Breast epithelium (tissue), 3 donors: ENCODE data around the gene FAM53A.

Experiments used
- POLR2AphosphoS5 ChIP-seq, 3 donors: sonication (generic); formaldehyde crosslinking; IDR thresholded peaks; one replicate each; pipeline ENCODE4 v1.6.1; 2017; ENCODE audit warnings: antibody characterized with exemption in 3 of 3
- TF ChIP-seq, protein P1 (sequence below), 3 donors: fragments of 450-650 bp; IDR thresholded peaks; one replicate each; pipeline ENCODE4 v1.5.1; 2016 to 2017; ENCODE audit warnings: antibody characterized with exemption in 3 of 3, mild to moderate bottlenecking in 3 of 3, moderate library complexity in 3 of 3

- TF ChIP-seq, protein P1, sequence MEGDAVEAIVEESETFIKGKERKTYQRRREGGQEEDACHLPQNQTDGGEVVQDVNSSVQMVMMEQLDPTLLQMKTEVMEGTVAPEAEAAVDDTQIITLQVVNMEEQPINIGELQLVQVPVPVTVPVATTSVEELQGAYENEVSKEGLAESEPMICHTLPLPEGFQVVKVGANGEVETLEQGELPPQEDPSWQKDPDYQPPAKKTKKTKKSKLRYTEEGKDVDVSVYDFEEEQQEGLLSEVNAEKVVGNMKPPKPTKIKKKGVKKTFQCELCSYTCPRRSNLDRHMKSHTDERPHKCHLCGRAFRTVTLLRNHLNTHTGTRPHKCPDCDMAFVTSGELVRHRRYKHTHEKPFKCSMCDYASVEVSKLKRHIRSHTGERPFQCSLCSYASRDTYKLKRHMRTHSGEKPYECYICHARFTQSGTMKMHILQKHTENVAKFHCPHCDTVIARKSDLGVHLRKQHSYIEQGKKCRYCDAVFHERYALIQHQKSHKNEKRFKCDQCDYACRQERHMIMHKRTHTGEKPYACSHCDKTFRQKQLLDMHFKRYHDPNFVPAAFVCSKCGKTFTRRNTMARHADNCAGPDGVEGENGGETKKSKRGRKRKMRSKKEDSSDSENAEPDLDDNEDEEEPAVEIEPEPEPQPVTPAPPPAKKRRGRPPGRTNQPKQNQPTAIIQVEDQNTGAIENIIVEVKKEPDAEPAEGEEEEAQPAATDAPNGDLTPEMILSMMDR (IDR thresholded peaks at IDR 0.05): no peak
- TF ChIP-seq POLR2AphosphoS5 (IDR thresholded peaks at IDR 0.05): no peak
These were observed 61.2 kb downstream of the FAM53A start for GRCh38 chr4:1622956-1623355.
